ENCODE measurements around the gene RAET1E. TPM values are rescaled to one million over a fixed set of nuclear protein-coding genes. Genes with fewer than 3 reads are reported as not detected.

RAET1E gene
- total and polyA plus RNA-seq, 9 of the 15 experiments (the other 6 are each of a cell fraction or from before 2014, with no cell fraction given), result not detected

DNA sequence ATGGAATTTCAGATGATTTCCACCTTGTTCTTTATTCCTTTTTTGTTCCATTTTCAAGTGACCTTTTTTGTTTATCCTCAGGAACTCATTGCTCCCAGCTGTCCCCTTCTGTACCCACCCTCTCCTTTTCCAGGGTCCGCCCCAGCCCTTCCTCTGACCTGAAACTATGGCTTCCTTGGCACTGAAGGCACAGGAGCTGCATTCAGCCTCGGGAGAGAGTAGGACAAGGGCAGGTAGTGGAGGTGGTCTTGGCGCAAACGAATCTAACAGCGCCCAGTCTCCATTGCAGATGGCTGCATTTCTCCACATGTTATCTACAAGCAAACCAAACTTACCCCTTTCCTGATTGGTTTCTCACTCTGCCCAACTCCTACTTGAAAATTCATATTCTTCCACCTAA is 35.1 kb upstream of the RAET1E start (continued):
- no peak for TF ChIP-seq GATAD2A (IDR thresholded peaks at IDR 0.05)

DNA sequence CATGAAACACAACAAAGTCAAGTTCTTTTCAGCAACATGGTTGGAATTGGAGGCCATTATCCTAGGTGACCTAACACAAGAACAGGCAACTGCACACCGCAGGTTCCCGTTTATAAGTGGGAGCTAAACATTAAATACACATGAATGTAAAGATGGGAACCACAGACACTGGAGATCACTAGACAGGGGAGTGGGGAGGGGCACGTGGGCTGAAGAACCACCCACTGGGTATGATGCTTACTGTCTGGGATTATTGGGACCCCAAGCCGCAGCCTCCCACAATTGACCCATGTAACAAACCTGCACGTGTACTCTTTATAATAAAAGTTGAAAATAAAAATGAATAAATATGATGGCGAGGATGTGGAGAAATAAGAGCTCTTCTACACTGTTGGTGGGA is 33.6 kb upstream of the RAET1E start:
- Histone ChIP-seq H3K9me3 (replicated peaks; ENCODE audit: control insufficient read depth, insufficient read depth, low read depth, low read length) (no peaks in the 10 kb centered on the region), H3K36me3 (ENCODE audit: control insufficient read depth, insufficient read depth, low read length) (no peaks in the 10 kb centered on the region), H3K4me3 (no peak overlapping the region), H3K27me3 (ENCODE audit: control insufficient read depth in 2 of 2, insufficient read depth in 2 of 2, low read length in 2 of 2) (peaks cover 18 to 36% of the 10 kb centered on the region in 2 experiments), H3K9ac (ENCODE audit: insufficient read depth in 1 of 2, low read depth in 2 of 2, low read length in 2 of 2) (no peak overlapping the region), H4K20me1 (replicated peaks; ENCODE audit: control insufficient read depth, insufficient read depth, low read length) (no peaks in the 10 kb centered on the region), H2AFZ (ENCODE audit: low read depth, low read length) (no peak overlapping the region), H3K27ac (ENCODE audit: extremely low read depth, low read depth, low read length) (no peak overlapping the region), H3K4me2 (ENCODE audit: insufficient read depth, low read length) (no peak overlapping the region), H3K9me1 (ENCODE audit: control insufficient read depth, insufficient read depth, low read length) (no peaks in the 10 kb centered on the region), H3K4me1 (replicated peaks in 1 of 2; ENCODE audit: control insufficient read depth in 2 of 2, insufficient read depth in 2 of 2, low read length in 2 of 2) (no peaks in the 10 kb centered on the region), H3K79me2 (ENCODE audit: control insufficient read depth, insufficient read depth, low read length) (no peaks in the 10 kb centered on the region)
- DNase-seq (ENCODE audit: extremely low read depth in 1 of 4, low spot score in 3 of 4) (no peak), FAIRE-seq (no peak), ATAC-seq (no peak)
- POLR2A ChIA-PET, result no interaction called here
- TF ChIP-seq NFXL1 (CRISPR knock-in tag; IDR thresholded peaks at IDR 0.05) (no peak), ZNF780A (CRISPR knock-in tag; IDR thresholded peaks at IDR 0.05) (no peak), TOE1 (IDR thresholded peaks at IDR 0.05; ENCODE audit: borderline replicate concordance) (no peak), TOE1 (CRISPR knock-in tag; IDR thresholded peaks at IDR 0.05; ENCODE audit: borderline replicate concordance, low read depth) (no peak), ZNF3 (CRISPR knock-in tag; IDR thresholded peaks at IDR 0.05) (no peak), ZNF217 (CRISPR knock-in tag; IDR thresholded peaks at IDR 0.05) (no peak), RHOXF2B (CRISPR knock-in tag; conservative IDR thresholded peaks at IDR 0.05) (no peak), ZKSCAN3 (CRISPR knock-in tag; IDR thresholded peaks at IDR 0.05) (no peak), STAT5A (IDR thresholded peaks at IDR 0.05; ENCODE audit: borderline replicate concordance, low read length) (no peak), RFX5 (IDR thresholded peaks at IDR 0.05; ENCODE audit: low read depth, low read length) (no peak), TGIF2 (CRISPR knock-in tag; IDR thresholded peaks at IDR 0.05) (no peak), ZSCAN32 (CRISPR knock-in tag; IDR thresholded peaks at IDR 0.05) (no peak)
- BruUV-seq (replicated peaks), result no TSS peak
- CTCF ChIA-PET (ENCODE audit: low intra/inter-chr PET ratio), result no interaction called here
- under 1% methylated on average over 6 of the region's 6 CpGs for WGBS (ENCODE audit: insufficient coverage, low coverage, missing lambda C conversion rate)
- intact Hi-C loops (cut with micrococcal nuclease), result loop anchor here (5.0 to 10.0 kb wide), 4 partner anchors 136 to 886 kb away; partner anchors contain the start of gene ULBP3
- in situ Hi-C loops (cut with MboI), result loop anchor here (5.0 kb wide), 1 partner anchor 881 kb away; no protein-coding TSS in a partner anchor

Data from K562 (cell line).